IgD-negative memory B cell (primary cell): ENCODE measurements around the gene SENP7. TPM values are rescaled to one million over a fixed set of nuclear protein-coding genes. Genes with fewer than 3 reads are reported as not detected.
"Not testable (repeated sequence)": the region's sequence is repeated elsewhere in the genome, so short reads cannot be mapped to it uniquely, and the experiment has no call there.

Source experiments
- H3K27ac Mint-ChIP-seq, 3 donors: one replicate each; pipeline ENCODE4 v1.8.0; 2020 to 2022; ENCODE audit warnings: mild to moderate bottlenecking in 3 of 3, mixed read lengths in 3 of 3, moderate library complexity in 1 of 3
- H3K27me3 Mint-ChIP-seq: one replicate; pipeline ENCODE4 v1.8.0; 2021; ENCODE audit warnings: mixed read lengths
- H3K36me3 Mint-ChIP-seq: one replicate; pipeline ENCODE4 v1.8.0; 2020; ENCODE audit warnings: mild to moderate bottlenecking, mixed read lengths
- H3K4me1 Mint-ChIP-seq, 3 donors: one replicate each; pipeline ENCODE4 v1.8.0; 2020 to 2022; ENCODE audit warnings: mixed read lengths in 3 of 3, mild to moderate bottlenecking in 1 of 3
- H3K4me3 Mint-ChIP-seq, 4 donors: one replicate each; pipeline ENCODE4 v1.8.0; 2020 to 2022; ENCODE audit warnings: mild to moderate bottlenecking in 4 of 4, mixed read lengths in 4 of 4, moderate library complexity in 3 of 4
- H3K9me3 Mint-ChIP-seq, 3 donors: one replicate each; pipeline ENCODE4 v1.8.0; 2020 to 2021; ENCODE audit warnings: mixed read lengths in 3 of 3, mild to moderate bottlenecking in 1 of 3
- polyA plus RNA-seq: library from polyadenylated mRNA; unstranded; fragments of 300-500 nt; fragmentation: Illumina TruSeq; gene quantifications from one replicate; pipeline ENCODE4 v1.2.3, GENCODE V29; 2021

Gene SENP7, protein sequence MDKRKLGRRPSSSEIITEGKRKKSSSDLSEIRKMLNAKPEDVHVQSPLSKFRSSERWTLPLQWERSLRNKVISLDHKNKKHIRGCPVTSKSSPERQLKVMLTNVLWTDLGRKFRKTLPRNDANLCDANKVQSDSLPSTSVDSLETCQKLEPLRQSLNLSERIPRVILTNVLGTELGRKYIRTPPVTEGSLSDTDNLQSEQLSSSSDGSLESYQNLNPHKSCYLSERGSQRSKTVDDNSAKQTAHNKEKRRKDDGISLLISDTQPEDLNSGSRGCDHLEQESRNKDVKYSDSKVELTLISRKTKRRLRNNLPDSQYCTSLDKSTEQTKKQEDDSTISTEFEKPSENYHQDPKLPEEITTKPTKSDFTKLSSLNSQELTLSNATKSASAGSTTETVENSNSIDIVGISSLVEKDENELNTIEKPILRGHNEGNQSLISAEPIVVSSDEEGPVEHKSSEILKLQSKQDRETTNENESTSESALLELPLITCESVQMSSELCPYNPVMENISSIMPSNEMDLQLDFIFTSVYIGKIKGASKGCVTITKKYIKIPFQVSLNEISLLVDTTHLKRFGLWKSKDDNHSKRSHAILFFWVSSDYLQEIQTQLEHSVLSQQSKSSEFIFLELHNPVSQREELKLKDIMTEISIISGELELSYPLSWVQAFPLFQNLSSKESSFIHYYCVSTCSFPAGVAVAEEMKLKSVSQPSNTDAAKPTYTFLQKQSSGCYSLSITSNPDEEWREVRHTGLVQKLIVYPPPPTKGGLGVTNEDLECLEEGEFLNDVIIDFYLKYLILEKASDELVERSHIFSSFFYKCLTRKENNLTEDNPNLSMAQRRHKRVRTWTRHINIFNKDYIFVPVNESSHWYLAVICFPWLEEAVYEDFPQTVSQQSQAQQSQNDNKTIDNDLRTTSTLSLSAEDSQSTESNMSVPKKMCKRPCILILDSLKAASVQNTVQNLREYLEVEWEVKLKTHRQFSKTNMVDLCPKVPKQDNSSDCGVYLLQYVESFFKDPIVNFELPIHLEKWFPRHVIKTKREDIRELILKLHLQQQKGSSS
- polyA plus RNA-seq, result 6.1 TPM

DNA sequence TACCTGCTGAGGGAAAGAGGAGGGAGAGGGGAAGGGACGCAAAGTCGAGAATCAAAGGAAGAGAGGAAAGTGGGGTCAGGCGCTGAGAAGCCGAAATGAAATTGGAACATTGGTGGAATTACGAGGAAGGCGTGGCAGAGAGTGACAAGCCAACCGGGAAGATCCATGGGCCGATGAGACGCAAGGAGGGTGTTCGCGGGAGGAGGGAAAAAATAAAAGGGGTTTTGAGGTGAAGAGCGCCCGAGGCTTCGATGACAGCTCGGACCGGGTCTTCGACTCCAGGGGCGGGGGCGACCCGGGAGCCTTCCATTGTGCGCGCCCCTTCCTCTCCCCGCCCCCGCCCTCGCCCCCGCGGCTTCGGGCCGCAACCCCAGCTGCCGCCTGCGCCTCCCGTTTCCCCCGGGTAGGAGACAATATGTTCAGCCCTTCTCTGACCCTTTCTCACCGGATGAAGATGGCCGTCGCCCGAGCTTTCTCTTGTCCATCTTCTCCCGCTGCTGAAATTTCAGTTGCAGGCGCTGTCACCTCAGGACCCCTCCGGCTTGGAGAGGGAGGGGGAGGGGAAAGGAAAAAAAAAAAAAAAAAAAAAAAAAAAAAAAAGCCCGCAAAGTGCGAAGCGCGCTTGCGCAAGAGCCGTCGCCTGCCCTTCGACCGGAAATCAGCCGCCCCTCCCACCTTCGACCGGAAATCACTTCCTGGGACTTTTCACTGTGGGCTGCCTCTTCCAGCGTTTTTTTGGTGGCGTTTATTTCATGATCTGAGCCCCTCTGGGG, at the start of gene SENP7:
Gene SENP7 (minus strand): TSS at position 567 of the 773 bp plus-strand sequence. CDS start 82 bp downstream, at position 485.
- peak within 1 kb of the TSS; percentile 93 to 100 (median 99) for H3K4me3 Mint-ChIP-seq
- peaks cover 0 to 4% (median 0%) of the 10 kb centered on the region in 3 donors for H3K9me3 Mint-ChIP-seq
- no peaks in the 10 kb centered on the region for H3K27me3 Mint-ChIP-seq
- H3K36me3 Mint-ChIP-seq, result peaks cover 3% of the 10 kb centered on the region
- peak within 1 kb of the TSS; percentile 99 to 100 (median 99) for H3K27ac Mint-ChIP-seq
- peaks cover 19 to 40% (median 33%) of the 10 kb centered on the region in 3 donors for H3K4me1 Mint-ChIP-seq

DNA sequence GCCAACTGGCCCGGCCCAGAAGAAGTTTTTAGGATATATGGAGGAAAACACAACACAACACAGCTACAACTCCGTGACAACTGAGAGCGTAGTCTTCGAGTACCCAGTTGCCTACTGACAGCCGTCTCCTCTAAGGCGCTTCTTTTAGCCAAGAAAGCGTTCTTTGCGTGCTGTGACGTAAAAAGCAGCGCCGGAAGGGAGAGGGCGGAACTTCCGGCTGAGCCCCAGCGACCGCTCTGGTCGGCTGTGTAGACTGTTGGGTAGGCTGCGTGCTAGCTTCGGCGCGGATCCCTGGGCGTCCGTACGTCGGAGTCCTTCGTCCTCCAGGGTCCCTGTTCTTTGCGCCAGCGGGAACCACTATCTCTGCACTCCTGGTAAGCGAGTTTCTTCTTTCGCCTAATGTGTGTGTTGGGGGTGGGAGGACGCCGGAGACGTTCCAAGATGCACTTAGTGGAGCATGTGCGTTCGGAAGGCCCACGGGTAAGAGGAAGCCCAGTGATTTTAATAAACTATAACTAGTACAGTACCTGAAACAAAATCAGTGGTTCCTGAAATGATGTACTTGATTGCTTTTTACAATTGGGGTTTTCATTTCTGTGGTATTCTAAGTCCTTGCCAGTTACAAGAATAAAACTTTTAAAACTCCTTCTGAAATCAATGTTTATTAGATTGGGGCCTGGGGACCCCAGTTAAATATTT, 48.8 kb upstream of the SENP7 start, which contains the start of gene TRMT10C:
Gene TRMT10C (plus strand): TSS at position 239 of the 699 bp plus-strand sequence. CDS start 2,914 bp downstream, outside the sequence.
- H3K36me3 Mint-ChIP-seq, result peaks cover 5% of the 10 kb centered on the region
- no peaks in the 10 kb centered on the region for H3K9me3 Mint-ChIP-seq
- H3K4me1 Mint-ChIP-seq, result peaks cover 22 to 34% (median 34%) of the 10 kb centered on the region in 3 donors
- H3K4me3 Mint-ChIP-seq, result peak within 1 kb of the TSS; percentile 95 to 99 (median 98)
- no peaks in the 10 kb centered on the region for H3K27me3 Mint-ChIP-seq
- H3K27ac Mint-ChIP-seq, result peak within 1 kb of the TSS; percentile 96 to 99 (median 99)

DNA sequence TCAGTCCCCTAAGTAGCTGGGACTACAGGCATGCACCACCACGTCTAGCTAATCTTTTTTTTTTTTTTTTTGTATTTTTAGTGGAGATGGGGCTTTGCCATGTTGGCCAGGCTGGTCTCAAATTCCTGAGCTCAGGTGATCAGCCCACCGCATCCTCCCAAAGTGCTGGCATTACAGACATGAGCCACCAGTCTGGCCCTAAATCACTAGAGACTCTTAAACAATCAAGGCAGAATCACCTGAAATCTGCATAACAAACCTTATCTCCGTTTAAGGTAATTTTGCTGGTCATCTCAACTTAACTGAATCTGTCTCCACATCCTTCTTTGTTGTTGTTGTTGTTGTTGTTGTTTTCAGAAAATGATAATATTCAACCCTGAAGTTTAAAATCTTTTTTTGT, 43.1 kb upstream of the SENP7 start:
- Mint-ChIP-seq H3K27ac (no peak overlapping the region), H3K27me3 (peaks cover 9% of the 10 kb centered on the region), H3K36me3 (no peaks in the 10 kb centered on the region), H3K9me3 (no peaks in the 10 kb centered on the region), H3K4me1 (peaks cover 0 to 6% (median 2%) of the 10 kb centered on the region in 3 donors), H3K4me3 (no peak overlapping the region)

DNA sequence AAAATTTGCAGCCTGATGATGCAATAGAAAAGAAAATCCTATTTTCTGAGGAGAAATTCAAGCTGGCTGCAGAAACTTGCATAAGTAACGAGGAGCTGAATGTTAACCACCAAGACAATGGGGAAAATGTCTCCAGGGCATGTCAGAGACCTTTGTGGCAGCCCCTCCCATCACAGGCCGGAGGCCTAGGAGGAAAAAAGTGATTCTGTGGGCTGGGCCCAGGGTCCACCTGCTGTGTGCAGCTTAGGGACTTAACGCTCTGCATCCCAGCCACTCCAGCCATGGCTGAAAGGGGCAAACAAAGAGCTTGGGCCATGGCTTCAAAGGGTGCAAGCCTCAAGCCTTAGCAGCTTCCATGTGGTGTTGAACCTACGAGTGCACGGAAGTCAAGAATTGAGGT, 40.4 kb upstream of the SENP7 start:
- H3K4me3 Mint-ChIP-seq, H3K27ac Mint-ChIP-seq, H3K4me1 Mint-ChIP-seq, H3K9me3 Mint-ChIP-seq, H3K36me3 Mint-ChIP-seq, H3K27me3 Mint-ChIP-seq: not testable (repeated sequence)

DNA sequence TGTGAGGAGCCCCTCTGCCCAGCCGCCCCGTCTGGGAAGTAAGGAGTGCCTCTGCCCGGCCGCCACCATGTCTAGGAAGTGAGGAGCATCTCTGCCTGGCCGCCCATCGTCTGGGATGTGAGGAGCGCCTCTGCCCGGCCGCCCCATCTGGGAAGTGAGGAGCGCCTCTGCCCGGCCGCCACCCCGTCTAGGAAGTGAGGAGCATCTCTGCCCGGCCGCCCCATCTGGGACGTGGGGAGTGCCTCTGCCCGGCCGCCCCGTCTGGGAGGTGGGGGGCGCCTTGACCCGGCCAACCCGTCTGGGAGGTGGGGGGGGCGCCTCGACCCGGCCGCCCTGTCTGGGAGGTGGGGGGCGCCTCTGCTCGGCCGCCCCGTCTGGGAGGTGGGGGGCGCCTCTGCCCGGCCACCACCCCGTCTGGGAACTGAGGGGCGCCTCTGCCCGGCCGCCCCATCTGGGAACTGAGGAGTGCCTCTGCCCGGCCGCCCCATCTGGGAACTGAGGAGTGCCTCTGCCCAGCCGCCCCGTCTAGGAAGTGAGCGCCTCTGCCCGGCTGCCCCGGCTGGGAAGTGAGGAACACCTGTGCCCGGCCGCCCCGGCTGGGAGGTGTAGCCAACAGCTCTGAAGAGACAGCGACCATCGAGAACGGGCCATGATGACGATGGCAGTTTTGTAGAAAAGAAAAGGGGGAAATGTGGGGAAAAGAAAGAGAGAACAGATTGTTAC, 38.5 kb upstream of the SENP7 start:
- H3K4me1 Mint-ChIP-seq, H3K27me3 Mint-ChIP-seq, H3K36me3 Mint-ChIP-seq, H3K27ac Mint-ChIP-seq, H3K9me3 Mint-ChIP-seq, H3K4me3 Mint-ChIP-seq: not testable (repeated sequence)

DNA sequence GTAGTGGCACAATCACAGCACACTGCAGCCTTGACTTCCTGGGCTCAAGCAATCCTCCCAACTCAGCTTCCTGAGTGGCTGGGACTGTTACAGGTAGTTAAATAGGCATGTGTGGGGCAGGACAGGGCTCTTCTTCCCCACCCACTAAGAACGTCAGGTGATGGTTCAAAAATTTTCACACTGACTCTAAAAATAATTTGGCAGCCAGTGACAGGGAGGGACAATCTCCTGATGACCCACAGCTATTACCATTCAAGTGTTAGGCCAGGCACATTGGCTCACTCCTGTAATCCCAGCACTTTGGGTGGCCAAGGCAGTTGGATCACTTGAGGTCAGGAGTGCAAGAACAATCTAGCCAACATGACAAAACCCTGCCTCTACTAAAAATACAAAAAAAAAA, 36.5 kb upstream of the SENP7 start:
- Mint-ChIP-seq H3K4me1 (peaks cover 0 to 1% (median 0%) of the 10 kb centered on the region in 3 donors), H3K9me3 (no peaks in the 10 kb centered on the region), H3K27me3 (peaks cover 1% of the 10 kb centered on the region), H3K4me3 (no peak overlapping the region), H3K27ac (no peak overlapping the region), H3K36me3 (no peaks in the 10 kb centered on the region)

DNA sequence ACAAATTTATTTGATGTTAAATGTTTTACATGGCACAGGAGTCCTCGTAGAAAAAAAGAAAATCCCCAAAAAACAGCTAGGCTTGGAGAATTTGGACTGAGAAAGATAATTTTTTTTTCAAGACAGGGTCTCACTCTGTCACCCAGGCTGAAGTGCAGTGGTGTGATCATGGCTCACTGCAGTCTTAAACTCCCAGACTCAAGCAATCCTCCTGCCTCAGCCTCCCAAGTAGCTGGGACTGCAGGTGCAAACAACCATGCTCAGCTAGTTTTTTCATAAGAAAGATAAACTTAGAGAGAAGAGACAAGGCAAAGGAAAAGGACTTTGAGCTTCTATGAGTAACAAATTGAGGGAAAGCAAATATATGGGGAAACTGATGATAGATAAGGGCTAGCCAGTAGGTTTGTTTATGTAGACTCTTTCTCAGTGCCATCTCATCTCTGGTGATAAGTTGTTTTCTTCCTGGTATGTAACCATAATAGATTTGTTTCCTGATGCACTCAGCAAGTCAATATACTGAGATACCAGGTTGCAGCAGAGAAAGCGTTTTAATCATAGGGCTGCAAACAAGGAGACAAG, 35.6 kb upstream of the SENP7 start:
- H3K27ac Mint-ChIP-seq, result peak overlapping the region in 1 of 3 donors; percentile 4
- H3K9me3 Mint-ChIP-seq, result no peaks in the 10 kb centered on the region
- no peaks in the 10 kb centered on the region for H3K27me3 Mint-ChIP-seq
- no peak overlapping the region for H3K4me3 Mint-ChIP-seq
- H3K36me3 Mint-ChIP-seq, result no peaks in the 10 kb centered on the region
- H3K4me1 Mint-ChIP-seq, result peaks cover 0 to 1% (median 0%) of the 10 kb centered on the region in 3 donors

DNA sequence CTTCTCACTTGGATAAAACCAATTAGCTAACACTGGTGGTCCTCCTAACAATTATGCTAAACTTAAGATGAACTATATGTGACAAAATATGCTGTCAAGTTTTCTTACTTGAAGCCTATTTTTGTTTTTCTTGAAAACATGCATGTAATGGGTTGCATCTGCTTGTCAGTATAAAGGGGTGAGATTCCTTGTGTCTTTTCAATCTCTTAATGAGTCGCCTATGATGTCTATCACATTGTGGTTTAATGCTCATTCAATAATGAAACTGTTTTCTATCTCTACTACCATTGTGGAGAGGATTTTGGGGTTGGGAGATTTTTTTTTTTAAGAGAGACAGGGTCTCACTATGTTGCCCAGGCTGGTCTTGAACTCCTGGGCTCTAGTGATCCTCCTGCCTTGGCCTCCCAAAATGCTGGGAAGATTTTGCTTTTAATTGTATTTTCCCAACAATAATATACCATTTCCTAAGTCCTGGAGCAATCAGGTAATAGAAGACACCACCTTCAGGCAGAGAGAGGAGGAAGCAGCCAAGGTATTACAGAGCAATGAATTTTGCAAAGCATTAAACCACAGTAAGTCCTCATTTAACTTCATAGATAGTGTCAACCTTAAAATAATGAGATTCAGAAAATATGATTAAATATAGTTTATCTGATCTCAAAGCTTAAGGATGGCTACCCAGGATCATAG, 31.3 kb upstream of the SENP7 start:
- H3K27ac Mint-ChIP-seq, result no peak overlapping the region
- peaks cover 0 to 1% (median 0%) of the 10 kb centered on the region in 3 donors for H3K4me1 Mint-ChIP-seq
- no peak overlapping the region for H3K4me3 Mint-ChIP-seq
- peaks cover 0 to 2% (median 0%) of the 10 kb centered on the region in 3 donors for H3K9me3 Mint-ChIP-seq
- H3K27me3 Mint-ChIP-seq, result peaks cover 3% of the 10 kb centered on the region
- no peaks in the 10 kb centered on the region for H3K36me3 Mint-ChIP-seq

DNA sequence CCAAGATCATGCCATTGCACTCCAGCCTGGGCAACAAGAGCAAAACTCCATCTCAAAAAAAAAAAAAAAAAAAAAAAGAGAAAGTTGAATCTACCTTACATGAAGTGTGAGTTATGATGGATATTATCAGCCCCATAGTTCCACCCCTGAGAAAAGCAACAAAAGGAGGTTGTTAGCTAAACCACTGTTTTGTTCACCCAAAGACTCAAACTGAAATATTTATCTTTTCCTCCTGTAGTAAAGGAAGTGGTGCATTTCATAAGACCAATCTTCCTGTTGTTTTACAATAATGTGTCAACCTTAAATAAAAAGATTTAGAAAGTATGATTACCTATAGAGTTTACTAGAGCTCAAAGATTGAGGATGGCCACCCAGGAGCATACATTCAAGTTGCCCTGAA, 29.9 kb upstream of the SENP7 start:
- H3K4me1 Mint-ChIP-seq, result peaks cover 0 to 1% (median 0%) of the 10 kb centered on the region in 3 donors
- H3K27ac Mint-ChIP-seq, result no peak overlapping the region
- peaks cover 3% of the 10 kb centered on the region for H3K27me3 Mint-ChIP-seq
- no peak overlapping the region for H3K4me3 Mint-ChIP-seq
- H3K9me3 Mint-ChIP-seq, result peaks cover 0 to 2% (median 0%) of the 10 kb centered on the region in 3 donors
- H3K36me3 Mint-ChIP-seq, result no peaks in the 10 kb centered on the region

DNA sequence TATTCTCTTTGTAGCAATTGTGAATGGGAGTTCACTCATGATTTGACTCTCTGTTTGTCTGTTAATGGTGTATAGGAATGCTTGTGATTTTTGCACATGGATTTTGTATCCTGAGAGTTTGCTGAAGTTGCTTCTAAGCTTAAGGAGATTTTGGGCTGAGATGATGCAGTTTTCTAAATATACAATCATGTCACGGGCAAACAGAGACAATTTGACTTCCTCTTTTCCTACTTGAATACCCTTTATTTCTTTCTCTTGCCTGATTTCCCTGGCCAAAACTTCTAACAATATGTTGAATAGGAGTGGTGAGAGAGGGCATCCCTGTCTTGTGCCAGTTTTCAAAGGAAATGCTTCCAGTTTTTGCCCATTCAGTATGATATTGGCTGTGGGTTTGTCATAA, 23.9 kb upstream of the SENP7 start:
- not testable (repeated sequence) for H3K27me3 Mint-ChIP-seq, H3K27ac Mint-ChIP-seq, H3K9me3 Mint-ChIP-seq, H3K4me1 Mint-ChIP-seq, H3K36me3 Mint-ChIP-seq
- peak overlapping the region in 1 of 4 donors; percentile 7 for H3K4me3 Mint-ChIP-seq

DNA sequence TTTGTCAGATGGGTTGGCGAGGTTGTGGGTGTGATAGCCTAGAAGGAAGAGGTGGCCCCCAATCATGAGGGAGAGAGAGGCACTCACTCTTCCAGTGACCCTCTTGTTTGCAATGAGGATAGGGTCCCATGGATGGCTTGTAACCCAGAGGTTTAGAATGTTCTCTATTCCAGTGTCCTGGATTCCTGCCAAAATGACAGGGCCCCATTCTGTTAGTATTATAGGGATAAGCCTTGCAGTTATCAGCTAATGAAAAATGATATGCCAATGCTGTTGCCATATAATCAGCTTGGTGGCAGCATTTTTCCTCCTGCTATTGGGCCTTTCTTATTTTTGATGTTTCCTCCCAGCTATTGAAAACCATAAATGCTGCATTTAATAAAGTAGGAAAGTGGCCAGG, 23.3 kb upstream of the SENP7 start:
- H3K4me3 Mint-ChIP-seq, result no peak overlapping the region
- H3K27ac Mint-ChIP-seq, result no peak overlapping the region
- H3K36me3 Mint-ChIP-seq, result peaks cover 1% of the 10 kb centered on the region
- peaks cover 0 to 4% (median 4%) of the 10 kb centered on the region in 3 donors for H3K4me1 Mint-ChIP-seq
- H3K9me3 Mint-ChIP-seq, result peaks cover 0 to 2% (median 0%) of the 10 kb centered on the region in 3 donors
- peaks cover 3% of the 10 kb centered on the region for H3K27me3 Mint-ChIP-seq

DNA sequence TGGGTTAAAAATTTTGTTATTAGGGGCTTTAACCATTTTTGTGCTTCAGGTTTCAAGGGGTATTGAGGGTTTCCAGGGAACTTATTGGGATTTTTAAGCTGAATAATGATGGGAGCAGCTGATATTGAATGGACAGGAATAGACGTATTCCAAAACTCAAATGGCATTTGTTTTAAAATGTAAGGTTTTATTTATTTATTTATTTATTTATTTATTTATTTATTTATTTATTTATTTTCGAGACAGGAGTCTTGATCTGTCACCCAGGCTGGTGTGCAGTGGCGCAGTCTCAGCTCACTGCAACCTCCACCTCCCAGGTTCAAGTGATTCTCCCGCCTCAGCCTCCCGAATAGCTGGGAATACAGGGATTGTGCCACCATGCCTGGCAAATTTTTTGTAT, 22.2 kb upstream of the SENP7 start:
- H3K36me3 Mint-ChIP-seq, result peaks cover 1% of the 10 kb centered on the region
- H3K27ac Mint-ChIP-seq, result no peak overlapping the region
- H3K9me3 Mint-ChIP-seq, result peaks cover 0 to 2% (median 0%) of the 10 kb centered on the region in 3 donors
- no peak overlapping the region for H3K4me3 Mint-ChIP-seq
- peaks cover 0 to 4% (median 4%) of the 10 kb centered on the region in 3 donors for H3K4me1 Mint-ChIP-seq
- peaks cover 3% of the 10 kb centered on the region for H3K27me3 Mint-ChIP-seq

DNA sequence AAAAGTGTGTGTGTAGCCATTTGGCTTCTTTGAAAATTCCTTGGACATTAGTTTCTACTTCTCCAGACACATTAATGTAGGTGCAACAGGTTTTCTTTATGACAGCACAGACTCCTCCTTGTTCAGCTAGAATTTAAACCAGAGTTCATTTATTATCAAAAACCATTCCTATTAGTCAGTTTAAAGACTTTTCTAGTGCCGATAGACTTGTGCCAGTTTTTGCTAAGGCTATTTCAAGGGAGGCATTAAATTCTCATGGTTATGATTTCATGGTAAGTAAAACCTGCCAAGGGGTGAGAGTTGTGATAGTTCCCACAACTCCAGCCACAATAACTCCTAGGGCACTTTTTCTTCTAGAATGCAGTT, 20.6 kb upstream of the SENP7 start:
- H3K4me3 Mint-ChIP-seq, result no peak overlapping the region
- no peaks in the 10 kb centered on the region for H3K27me3 Mint-ChIP-seq
- no peak overlapping the region for H3K27ac Mint-ChIP-seq
- H3K4me1 Mint-ChIP-seq, result peaks cover 0 to 5% (median 4%) of the 10 kb centered on the region in 3 donors
- H3K9me3 Mint-ChIP-seq, result no peaks in the 10 kb centered on the region
- H3K36me3 Mint-ChIP-seq, result peaks cover 1% of the 10 kb centered on the region
